Measurements from ENCODE around the gene PHF20. TPM values are rescaled to one million over a fixed set of nuclear protein-coding genes. Genes with fewer than 3 reads are reported as not detected.

The PHF20 gene
- total RNA-seq, 1 donor from 2014 or later, result 55.1 TPM

GRCh38 chr20:35820715-35821114 is 48.9 kb downstream of the PHF20 start:
- peaks cover 18% of the 10 kb centered on the region for H3K4me1 Mint-ChIP-seq (ENCODE audit: low read depth)
- no peak overlapping the region for H3K27ac Mint-ChIP-seq
- H3K27me3 Mint-ChIP-seq (ENCODE audit: low read depth), result no peaks in the 10 kb centered on the region
- H3K36me3 Mint-ChIP-seq (ENCODE audit: low read depth), result peaks cover 25% of the 10 kb centered on the region
- H3K9me3 Mint-ChIP-seq, result no peaks in the 10 kb centered on the region
- intact Hi-C loops (cut with micrococcal nuclease), result no loop called here
- H3K4me3 Mint-ChIP-seq (ENCODE audit: low read depth), result no peak overlapping the region
- DNase-seq (ENCODE audit: low spot score), result no peak

- peak overlapping the region; percentile 21 for H3K27ac Mint-ChIP-seq
- no peak overlapping the region for H3K4me3 Mint-ChIP-seq (ENCODE audit: low read depth)
- peaks cover 25% of the 10 kb centered on the region for H3K36me3 Mint-ChIP-seq (ENCODE audit: low read depth)
- DNase-seq (ENCODE audit: low spot score), result no peak
- no peaks in the 10 kb centered on the region for H3K9me3 Mint-ChIP-seq
- H3K4me1 Mint-ChIP-seq (ENCODE audit: low read depth), result peaks cover 24% of the 10 kb centered on the region
- H3K27me3 Mint-ChIP-seq (ENCODE audit: low read depth), result no peaks in the 10 kb centered on the region
- intact Hi-C loops (cut with micrococcal nuclease), result no loop called here
Observed at GRCh38 chr20:35821807-35822242, 50.0 kb downstream of the PHF20 start.

- intact Hi-C loops (cut with micrococcal nuclease), result no loop called here
- no peak for DNase-seq (ENCODE audit: low spot score)
- Mint-ChIP-seq H3K4me1 (ENCODE audit: low read depth) (peaks cover 24% of the 10 kb centered on the region), H3K36me3 (ENCODE audit: low read depth) (peaks cover 27% of the 10 kb centered on the region), H3K27ac (no peak overlapping the region), H3K9me3 (no peaks in the 10 kb centered on the region), H3K27me3 (ENCODE audit: low read depth) (no peaks in the 10 kb centered on the region), H3K4me3 (ENCODE audit: low read depth) (no peak overlapping the region)
Observed at GRCh38 chr20:35823147-35823546, 51.3 kb downstream of the PHF20 start.

- intact Hi-C loops (cut with micrococcal nuclease), result no loop called here
- H3K27ac Mint-ChIP-seq, result no peak overlapping the region
- H3K4me1 Mint-ChIP-seq (ENCODE audit: low read depth), result peaks cover 19% of the 10 kb centered on the region
Observed at GRCh38 chr20:35823937-35824336, 52.1 kb downstream of the PHF20 start.

GRCh38 chr20:35826397-35826998 is 54.7 kb downstream of the PHF20 start:
- H3K27ac Mint-ChIP-seq, result peak overlapping the region; percentile 15
- peaks cover 4% of the 10 kb centered on the region for H3K9me3 Mint-ChIP-seq
- H3K36me3 Mint-ChIP-seq (ENCODE audit: low read depth), result peaks cover 31% of the 10 kb centered on the region

More at GRCh38 chr20:35823937-35824336, 52.1 kb downstream of the PHF20 start:
- Mint-ChIP-seq H3K9me3 (no peaks in the 10 kb centered on the region), H3K36me3 (ENCODE audit: low read depth) (peaks cover 27% of the 10 kb centered on the region), H3K27me3 (ENCODE audit: low read depth) (no peaks in the 10 kb centered on the region), H3K4me3 (ENCODE audit: low read depth) (no peak overlapping the region)
- DNase-seq (ENCODE audit: low spot score), result no peak

GRCh38 chr20:35828434-35828833 is 56.6 kb downstream of the PHF20 start:
- peaks cover 36% of the 10 kb centered on the region for H3K36me3 Mint-ChIP-seq (ENCODE audit: low read depth)
- no peak overlapping the region for H3K27ac Mint-ChIP-seq
- H3K27me3 Mint-ChIP-seq (ENCODE audit: low read depth), result no peaks in the 10 kb centered on the region
- intact Hi-C loops (cut with micrococcal nuclease), result no loop called here
- peaks cover 14% of the 10 kb centered on the region for H3K4me1 Mint-ChIP-seq (ENCODE audit: low read depth)
- no peak overlapping the region for H3K4me3 Mint-ChIP-seq (ENCODE audit: low read depth)
- no peak for DNase-seq (ENCODE audit: low spot score)
- peaks cover 4% of the 10 kb centered on the region for H3K9me3 Mint-ChIP-seq

More at GRCh38 chr20:35826397-35826998, 54.7 kb downstream of the PHF20 start:
- intact Hi-C loops (cut with micrococcal nuclease), result no loop called here
- Mint-ChIP-seq H3K4me3 (ENCODE audit: low read depth) (no peak overlapping the region), H3K4me1 (ENCODE audit: low read depth) (peaks cover 11% of the 10 kb centered on the region), H3K27me3 (ENCODE audit: low read depth) (no peaks in the 10 kb centered on the region)
- DNase-seq (ENCODE audit: low spot score), result no peak

- no peak overlapping the region for H3K4me3 Mint-ChIP-seq (ENCODE audit: low read depth)
- H3K27me3 Mint-ChIP-seq (ENCODE audit: low read depth), result no peaks in the 10 kb centered on the region
- peaks cover 36% of the 10 kb centered on the region for H3K36me3 Mint-ChIP-seq (ENCODE audit: low read depth)
- peaks cover 14% of the 10 kb centered on the region for H3K4me1 Mint-ChIP-seq (ENCODE audit: low read depth)
- no peak overlapping the region for H3K27ac Mint-ChIP-seq
- H3K9me3 Mint-ChIP-seq, result peaks cover 4% of the 10 kb centered on the region
- DNase-seq (ENCODE audit: low spot score), result no peak
- intact Hi-C loops (cut with micrococcal nuclease), result no loop called here
Observed at GRCh38 chr20:35828916-35829315, 57.1 kb downstream of the PHF20 start.

- peaks cover 34% of the 10 kb centered on the region for H3K36me3 Mint-ChIP-seq (ENCODE audit: low read depth)
- no peaks in the 10 kb centered on the region for H3K27me3 Mint-ChIP-seq (ENCODE audit: low read depth)
- no peak overlapping the region for H3K4me3 Mint-ChIP-seq (ENCODE audit: low read depth)
- H3K27ac Mint-ChIP-seq, result no peak overlapping the region
- H3K9me3 Mint-ChIP-seq, result peaks cover 4% of the 10 kb centered on the region
- intact Hi-C loops (cut with micrococcal nuclease), result loop anchor here (10.0 kb wide), 1 partner anchor 65 kb away; no protein-coding TSS in a partner anchor
- peaks cover 22% of the 10 kb centered on the region for H3K4me1 Mint-ChIP-seq (ENCODE audit: low read depth)
- no peak for DNase-seq (ENCODE audit: low spot score)
Observed at GRCh38 chr20:35830264-35830663, 58.4 kb downstream of the PHF20 start.

- H3K27me3 Mint-ChIP-seq (ENCODE audit: low read depth), result no peaks in the 10 kb centered on the region
Observed at GRCh38 chr20:35831029-35831428, 59.2 kb downstream of the PHF20 start.

GRCh38 chr20:35831971-35832370 is 60.2 kb downstream of the PHF20 start:
- Mint-ChIP-seq H3K36me3 (ENCODE audit: low read depth) (peaks cover 34% of the 10 kb centered on the region), H3K27ac (no peak overlapping the region), H3K4me1 (ENCODE audit: low read depth) (peaks cover 18% of the 10 kb centered on the region), H3K9me3 (peaks cover 4% of the 10 kb centered on the region), H3K4me3 (ENCODE audit: low read depth) (no peak overlapping the region), H3K27me3 (ENCODE audit: low read depth) (no peaks in the 10 kb centered on the region)
- DNase-seq (ENCODE audit: low spot score), result no peak
- intact Hi-C loops (cut with micrococcal nuclease), result loop anchor here (10.0 kb wide), 1 partner anchor 63 kb away; no protein-coding TSS in a partner anchor

More at GRCh38 chr20:35831029-35831428, 59.2 kb downstream of the PHF20 start:
- H3K4me3 Mint-ChIP-seq (ENCODE audit: low read depth), result no peak overlapping the region
- intact Hi-C loops (cut with micrococcal nuclease), result loop anchor here (10.0 kb wide), 1 partner anchor 64 kb away; no protein-coding TSS in a partner anchor
- peaks cover 23% of the 10 kb centered on the region for H3K4me1 Mint-ChIP-seq (ENCODE audit: low read depth)
- peaks cover 4% of the 10 kb centered on the region for H3K9me3 Mint-ChIP-seq
- H3K27ac Mint-ChIP-seq, result no peak overlapping the region
- no peak for DNase-seq (ENCODE audit: low spot score)
- H3K36me3 Mint-ChIP-seq (ENCODE audit: low read depth), result peaks cover 34% of the 10 kb centered on the region

GRCh38 chr20:35833241-35833640 is 61.4 kb downstream of the PHF20 start:
- Mint-ChIP-seq H3K4me1 (ENCODE audit: low read depth) (peaks cover 18% of the 10 kb centered on the region), H3K27me3 (ENCODE audit: low read depth) (no peaks in the 10 kb centered on the region), H3K36me3 (ENCODE audit: low read depth) (peaks cover 36% of the 10 kb centered on the region), H3K9me3 (peaks cover 4% of the 10 kb centered on the region), H3K27ac (no peak overlapping the region), H3K4me3 (ENCODE audit: low read depth) (no peak overlapping the region)
- intact Hi-C loops (cut with micrococcal nuclease), result loop anchor here (10.0 kb wide), 1 partner anchor 62 kb away; no protein-coding TSS in a partner anchor
- no peak for DNase-seq (ENCODE audit: low spot score)

- Mint-ChIP-seq H3K4me3 (ENCODE audit: low read depth) (no peak overlapping the region), H3K27ac (no peak overlapping the region), H3K36me3 (ENCODE audit: low read depth) (peaks cover 27% of the 10 kb centered on the region), H3K27me3 (ENCODE audit: low read depth) (no peaks in the 10 kb centered on the region), H3K4me1 (ENCODE audit: low read depth) (peaks cover 23% of the 10 kb centered on the region), H3K9me3 (no peaks in the 10 kb centered on the region)
- intact Hi-C loops (cut with micrococcal nuclease), result loop anchor here (10.0 kb wide), 1 partner anchor 57 kb away; no protein-coding TSS in a partner anchor
- DNase-seq (ENCODE audit: low spot score), result no peak
Observed at GRCh38 chr20:35837577-35838195, 65.9 kb downstream of the PHF20 start.

GRCh38 chr20:35838205-35838604 is 66.4 kb downstream of the PHF20 start:
- no peaks in the 10 kb centered on the region for H3K9me3 Mint-ChIP-seq
- intact Hi-C loops (cut with micrococcal nuclease), result loop anchor here (10.0 kb wide), 1 partner anchor 57 kb away; no protein-coding TSS in a partner anchor
- H3K4me3 Mint-ChIP-seq (ENCODE audit: low read depth), result no peak overlapping the region
- peaks cover 30% of the 10 kb centered on the region for H3K36me3 Mint-ChIP-seq (ENCODE audit: low read depth)
- no peak for DNase-seq (ENCODE audit: low spot score)
- H3K27ac Mint-ChIP-seq, result no peak overlapping the region
- H3K27me3 Mint-ChIP-seq (ENCODE audit: low read depth), result no peaks in the 10 kb centered on the region
- H3K4me1 Mint-ChIP-seq (ENCODE audit: low read depth), result peaks cover 23% of the 10 kb centered on the region

All from activated T-helper 2 cell treated with anti-CD3 and anti-CD28 coated beads, Interferon-gamma antibody, Interleukin-2, Interleukin-4, amounts not matched to agents 10 μg/mL and 5 μg/mL and 100 μg/mL, durations not matched to agents 14 hours and 24 hours and 36 hours (primary cell).